ENCODE results near the gene CCSER2.

- TF ChIP-seq CTCF (conservative IDR thresholded peaks at IDR 0.05; ENCODE audit: low read length) = no peak
- no peak for TF ChIP-seq EZH2phosphoT487 (IDR thresholded peaks at IDR 0.05; ENCODE audit: borderline replicate concordance)
These were observed 40.4 kb downstream of the CCSER2 start for GRCh38 chr10:84368828-84369227.

Data from Loucy (cell line).